IgD-negative memory B cell (primary cell): ENCODE measurements around the gene PKD1. TPM values are rescaled to one million over a fixed set of nuclear protein-coding genes. Genes with fewer than 3 reads are reported as not detected.

Experiments
- H3K27ac Mint-ChIP-seq, 3 donors: one replicate each; pipeline ENCODE4 v1.8.0; 2020 to 2022; ENCODE audit warnings: mild to moderate bottlenecking in 3 of 3, mixed read lengths in 3 of 3, moderate library complexity in 1 of 3
- H3K27me3 Mint-ChIP-seq: one replicate; pipeline ENCODE4 v1.8.0; 2021; ENCODE audit warnings: mixed read lengths
- H3K36me3 Mint-ChIP-seq: one replicate; pipeline ENCODE4 v1.8.0; 2020; ENCODE audit warnings: mild to moderate bottlenecking, mixed read lengths
- H3K4me1 Mint-ChIP-seq, 3 donors: one replicate each; pipeline ENCODE4 v1.8.0; 2020 to 2022; ENCODE audit warnings: mixed read lengths in 3 of 3, mild to moderate bottlenecking in 1 of 3
- H3K4me3 Mint-ChIP-seq, 4 donors: one replicate each; pipeline ENCODE4 v1.8.0; 2020 to 2022; ENCODE audit warnings: mild to moderate bottlenecking in 4 of 4, mixed read lengths in 4 of 4, moderate library complexity in 3 of 4
- H3K9me3 Mint-ChIP-seq, 3 donors: one replicate each; pipeline ENCODE4 v1.8.0; 2020 to 2021; ENCODE audit warnings: mixed read lengths in 3 of 3, mild to moderate bottlenecking in 1 of 3
- polyA plus RNA-seq: library from polyadenylated mRNA; unstranded; fragments of 300-500 nt; fragmentation: Illumina TruSeq; gene quantifications from one replicate; pipeline ENCODE4 v1.2.3, GENCODE V29; 2021

Gene PKD1
- polyA plus RNA-seq, 1 donor from 2014 or later: 7.4 TPM

- H3K4me1 Mint-ChIP-seq: peaks cover 0 to 10% (median 7%) of the 10 kb centered on the region in 3 donors
- no peaks in the 10 kb centered on the region for H3K9me3 Mint-ChIP-seq
- no peaks in the 10 kb centered on the region for H3K27me3 Mint-ChIP-seq
- peaks cover 4% of the 10 kb centered on the region for H3K36me3 Mint-ChIP-seq
- H3K4me3 Mint-ChIP-seq: no peak overlapping the region
- H3K27ac Mint-ChIP-seq: no peak overlapping the region
Measured at GRCh38 chr16:2087748-2088631, 47.7 kb downstream of the PKD1 start.

- peaks cover 5% of the 10 kb centered on the region for H3K36me3 Mint-ChIP-seq
- H3K4me1 Mint-ChIP-seq: peaks cover 0 to 10% (median 7%) of the 10 kb centered on the region in 3 donors
- no peaks in the 10 kb centered on the region for H3K27me3 Mint-ChIP-seq
- H3K4me3 Mint-ChIP-seq: peak overlapping the region in 3 of 4 donors; percentile 6 to 75 (median 46)
- H3K9me3 Mint-ChIP-seq: no peaks in the 10 kb centered on the region
- H3K27ac Mint-ChIP-seq: peak overlapping the region; percentile 35 to 78 (median 39)
Measured at GRCh38 chr16:2086812-2087747, 48.6 kb downstream of the PKD1 start.

GRCh38 chr16:2086106-2086742 lies 49.5 kb downstream of the PKD1 start:
- Mint-ChIP-seq H3K36me3 (peaks cover 5% of the 10 kb centered on the region), H3K27me3 (no peaks in the 10 kb centered on the region), H3K4me3 (no peak overlapping the region), H3K4me1 (peaks cover 0 to 10% (median 7%) of the 10 kb centered on the region in 3 donors), H3K9me3 (no peaks in the 10 kb centered on the region), H3K27ac (no peak overlapping the region)

GRCh38 chr16:2085669-2086068 lies 50.0 kb downstream of the PKD1 start:
- Mint-ChIP-seq H3K36me3 (peaks cover 5% of the 10 kb centered on the region), H3K9me3 (no peaks in the 10 kb centered on the region), H3K4me3 (no peak overlapping the region), H3K27me3 (no peaks in the 10 kb centered on the region), H3K4me1 (peaks cover 0 to 10% (median 7%) of the 10 kb centered on the region in 3 donors), H3K27ac (no peak overlapping the region)

- peaks cover 0 to 10% (median 7%) of the 10 kb centered on the region in 3 donors for H3K4me1 Mint-ChIP-seq
- H3K27me3 Mint-ChIP-seq: no peaks in the 10 kb centered on the region
- H3K36me3 Mint-ChIP-seq: peaks cover 5% of the 10 kb centered on the region
- H3K27ac Mint-ChIP-seq: no peak overlapping the region
- no peaks in the 10 kb centered on the region for H3K9me3 Mint-ChIP-seq
- H3K4me3 Mint-ChIP-seq: no peak overlapping the region
Measured at GRCh38 chr16:2084895-2085625, 50.6 kb downstream of the PKD1 start.

GRCh38 chr16:2083876-2084780 lies 51.6 kb downstream of the PKD1 start:
- no peak overlapping the region for H3K27ac Mint-ChIP-seq
- H3K36me3 Mint-ChIP-seq: peaks cover 4% of the 10 kb centered on the region

GRCh38 chr16:2083409-2083808 lies 52.3 kb downstream of the PKD1 start:
- peaks cover 0 to 10% (median 7%) of the 10 kb centered on the region in 3 donors for H3K4me1 Mint-ChIP-seq
- H3K27ac Mint-ChIP-seq: no peak overlapping the region
- H3K4me3 Mint-ChIP-seq: no peak overlapping the region
- peaks cover 2% of the 10 kb centered on the region for H3K36me3 Mint-ChIP-seq
- H3K9me3 Mint-ChIP-seq: no peaks in the 10 kb centered on the region
- H3K27me3 Mint-ChIP-seq: no peaks in the 10 kb centered on the region

More at GRCh38 chr16:2083876-2084780, 51.6 kb downstream of the PKD1 start:
- peaks cover 0 to 10% (median 7%) of the 10 kb centered on the region in 3 donors for H3K4me1 Mint-ChIP-seq
- H3K4me3 Mint-ChIP-seq: no peak overlapping the region
- H3K27me3 Mint-ChIP-seq: no peaks in the 10 kb centered on the region
- H3K9me3 Mint-ChIP-seq: no peaks in the 10 kb centered on the region

- H3K27ac Mint-ChIP-seq: no peak overlapping the region
- peaks cover 0 to 10% (median 7%) of the 10 kb centered on the region in 3 donors for H3K4me1 Mint-ChIP-seq
- peaks cover 2% of the 10 kb centered on the region for H3K36me3 Mint-ChIP-seq
- H3K9me3 Mint-ChIP-seq: no peaks in the 10 kb centered on the region
- H3K4me3 Mint-ChIP-seq: no peak overlapping the region
- H3K27me3 Mint-ChIP-seq: no peaks in the 10 kb centered on the region
Measured at GRCh38 chr16:2082983-2083364, 52.7 kb downstream of the PKD1 start.

- Mint-ChIP-seq H3K4me3 (no peak overlapping the region), H3K4me1 (peaks cover 0 to 7% (median 3%) of the 10 kb centered on the region in 3 donors), H3K27me3 (no peaks in the 10 kb centered on the region), H3K36me3 (peaks cover 2% of the 10 kb centered on the region), H3K9me3 (no peaks in the 10 kb centered on the region), H3K27ac (no peak overlapping the region)
Measured at GRCh38 chr16:2082171-2082982, 53.3 kb downstream of the PKD1 start.

- H3K9me3 Mint-ChIP-seq: no peaks in the 10 kb centered on the region
- H3K4me3 Mint-ChIP-seq: no peak overlapping the region
- no peaks in the 10 kb centered on the region for H3K4me1 Mint-ChIP-seq
- peak overlapping the region in 1 of 3 donors; percentile 39 for H3K27ac Mint-ChIP-seq
- H3K36me3 Mint-ChIP-seq: peaks cover 2% of the 10 kb centered on the region
- no peaks in the 10 kb centered on the region for H3K27me3 Mint-ChIP-seq
Measured at GRCh38 chr16:2081201-2082084, 54.3 kb downstream of the PKD1 start.

GRCh38 chr16:2079991-2080390 lies 55.7 kb downstream of the PKD1 start:
- no peaks in the 10 kb centered on the region for H3K27me3 Mint-ChIP-seq
- no peak overlapping the region for H3K27ac Mint-ChIP-seq
- no peaks in the 10 kb centered on the region for H3K4me1 Mint-ChIP-seq
- H3K4me3 Mint-ChIP-seq: no peak overlapping the region
- no peaks in the 10 kb centered on the region for H3K9me3 Mint-ChIP-seq
- peaks cover 2% of the 10 kb centered on the region for H3K36me3 Mint-ChIP-seq

GRCh38 chr16:2079311-2079800 lies 56.3 kb downstream of the PKD1 start:
- Mint-ChIP-seq H3K9me3 (no peaks in the 10 kb centered on the region), H3K27ac (no peak overlapping the region), H3K27me3 (no peaks in the 10 kb centered on the region), H3K36me3 (peaks cover 2% of the 10 kb centered on the region), H3K4me3 (no peak overlapping the region), H3K4me1 (no peaks in the 10 kb centered on the region)
